HEK293T (cell line): ENCODE measurements around the gene MARCHF9.

Experiments used
- CTCF ChIA-PET: fragments of 350-600 bp; formaldehyde crosslinking; extraction: SDS; loops from one replicate; lab custom pipeline; 2021; ENCODE audit warnings: antibody characterized with exemption, inconsistent platforms; lab: Yijun Ruan, JAX
- POLR2A ChIA-PET: fragments of 350-600 bp; formaldehyde crosslinking; extraction: SDS; loops from one replicate; lab custom pipeline; 2020; ENCODE audit warnings: antibody characterized with exemption, inconsistent platforms; lab: Yijun Ruan, JAX
- DNase-seq: peaks from one replicate; pipeline ENCODE4 v3.0.0; 2012; ENCODE audit warnings: mixed read lengths; ENCODE audit errors: extremely low spot score
- ARNT ChIP-seq: fragments of 450-650 bp; IDR thresholded peaks from 2 replicates; pipeline ENCODE4 v1.6.1; 2017; ENCODE audit warnings: mild to moderate bottlenecking
- BHLHE40 ChIP-seq: fragments of 450-650 bp; IDR thresholded peaks from 2 replicates; pipeline ENCODE4 v1.6.1; 2016; ENCODE audit warnings: mild to moderate bottlenecking, moderate library complexity, borderline replicate concordance
- CTBP1 ChIP-seq: fragments of 450-650 bp; IDR thresholded peaks from 2 replicates; pipeline ENCODE4 v1.6.1; 2016; ENCODE audit warnings: borderline replicate concordance
- ELF4 ChIP-seq: fragments of 450-650 bp; IDR thresholded peaks from 2 replicates; pipeline ENCODE4 v1.6.1; 2017; ENCODE audit warnings: antibody characterized with exemption
- FOXA1 ChIP-seq: fragments of 450-650 bp; IDR thresholded peaks from 2 replicates; pipeline ENCODE4 v1.6.1; 2016; ENCODE audit warnings: mild to moderate bottlenecking
- FOXK2 ChIP-seq: fragments of 450-650 bp; IDR thresholded peaks from 2 replicates; pipeline ENCODE4 v1.6.1; 2016; ENCODE audit warnings: mild to moderate bottlenecking
- FOXM1 ChIP-seq: fragments of 450-650 bp; IDR thresholded peaks from 2 replicates; pipeline ENCODE4 v1.6.1; 2017; ENCODE audit warnings: mild to moderate bottlenecking, borderline replicate concordance
- HDGF ChIP-seq: fragments of 450-650 bp; IDR thresholded peaks from 2 replicates; pipeline ENCODE4 v1.6.1; 2017; ENCODE audit warnings: antibody characterized with exemption, borderline replicate concordance
- L3MBTL2 ChIP-seq: fragments of 450-650 bp; conservative IDR thresholded peaks from 2 replicates; pipeline ENCODE4 v1.6.1; 2016; ENCODE audit warnings: mild to moderate bottlenecking
- LEF1 ChIP-seq: fragments of 450-650 bp; IDR thresholded peaks from 2 replicates; pipeline ENCODE4 v1.6.1; 2017; ENCODE audit warnings: mild to moderate bottlenecking, borderline replicate concordance
- NFRKB ChIP-seq: fragments of 450-650 bp; IDR thresholded peaks from 2 replicates; pipeline ENCODE4 v1.6.1; 2016; ENCODE audit warnings: mild to moderate bottlenecking, moderate library complexity
- SP1 ChIP-seq: fragments of 450-650 bp; IDR thresholded peaks from 2 replicates; pipeline ENCODE4 v1.6.1; 2017
- SUZ12 ChIP-seq: fragments of 450-650 bp; IDR thresholded peaks from 2 replicates; pipeline ENCODE4 v1.6.1; 2016; ENCODE audit warnings: mild to moderate bottlenecking
- TARDBP ChIP-seq: fragments of 450-650 bp; IDR thresholded peaks from 2 replicates; pipeline ENCODE4 v1.6.1; 2016
- ZNF384 ChIP-seq: fragments of 450-650 bp; IDR thresholded peaks from 2 replicates; pipeline ENCODE4 v1.6.1; 2016
- TF ChIP-seq, protein P1 (sequence below): fragments of 450-650 bp; IDR thresholded peaks from 2 replicates; pipeline ENCODE4 v1.6.1; 2016

The MARCHF9 gene

DNA sequence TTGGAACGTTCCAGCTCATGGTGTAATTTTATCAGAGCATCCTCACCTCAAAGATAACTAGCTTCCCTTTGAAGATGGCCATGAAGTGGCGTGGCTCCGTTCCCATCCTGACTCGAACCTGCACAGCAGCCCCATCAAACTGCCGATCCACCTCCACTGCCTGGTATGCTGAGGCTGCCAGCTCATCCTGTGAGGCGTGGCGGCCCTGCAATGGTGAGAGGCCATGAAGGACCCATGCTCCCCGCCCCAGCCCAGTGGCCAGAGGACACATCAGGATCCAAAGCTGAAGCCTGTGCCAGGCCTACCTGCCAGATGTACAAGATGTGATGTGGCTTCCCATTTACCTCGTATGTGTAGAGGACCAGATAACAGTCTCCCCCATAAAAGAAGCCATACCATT lies 52.4 kb downstream of the MARCHF9 start:
- ChIA-PET POLR2A (no interaction called here), CTCF (no interaction called here)
- DNase-seq: no peak
- TF ChIP-seq ARNT: no peak
- TF ChIP-seq HDGF: no peak
- TF ChIP-seq ZNF384: no peak
- TF ChIP-seq BHLHE40: no peak
- TF ChIP-seq LEF1: no peak
- TF ChIP-seq FOXA1: no peak
- no peak for TF ChIP-seq FOXK2
- TF ChIP-seq SP1: no peak
- TF ChIP-seq, protein P1, sequence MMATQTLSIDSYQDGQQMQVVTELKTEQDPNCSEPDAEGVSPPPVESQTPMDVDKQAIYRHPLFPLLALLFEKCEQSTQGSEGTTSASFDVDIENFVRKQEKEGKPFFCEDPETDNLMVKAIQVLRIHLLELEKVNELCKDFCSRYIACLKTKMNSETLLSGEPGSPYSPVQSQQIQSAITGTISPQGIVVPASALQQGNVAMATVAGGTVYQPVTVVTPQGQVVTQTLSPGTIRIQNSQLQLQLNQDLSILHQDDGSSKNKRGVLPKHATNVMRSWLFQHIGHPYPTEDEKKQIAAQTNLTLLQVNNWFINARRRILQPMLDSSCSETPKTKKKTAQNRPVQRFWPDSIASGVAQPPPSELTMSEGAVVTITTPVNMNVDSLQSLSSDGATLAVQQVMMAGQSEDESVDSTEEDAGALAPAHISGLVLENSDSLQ: no peak
- TF ChIP-seq FOXM1: no peak

DNA sequence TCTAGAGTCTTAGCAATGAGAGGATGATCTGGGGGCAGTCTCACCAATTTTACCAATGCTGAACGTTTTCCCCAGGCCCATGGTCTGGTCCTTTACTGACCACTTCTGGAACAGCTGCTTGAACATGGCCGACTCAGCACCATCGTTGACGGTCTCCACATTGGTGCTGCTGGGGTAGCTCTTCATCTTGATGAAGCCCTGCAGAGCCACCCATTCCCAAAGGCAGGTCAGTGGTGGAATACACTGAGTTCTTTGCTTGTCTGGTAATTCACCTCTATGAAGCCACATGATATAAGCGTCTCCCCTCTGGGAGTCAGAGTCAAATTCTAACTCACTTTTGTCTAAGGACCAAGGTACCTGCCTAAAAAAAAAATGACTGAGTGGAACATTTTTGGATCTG lies 53.4 kb downstream of the MARCHF9 start:
- DNase-seq: no peak
- ChIA-PET CTCF (no interaction called here), POLR2A (no interaction called here)
- TF ChIP-seq L3MBTL2: no peak
- no peak for TF ChIP-seq FOXK2
- TF ChIP-seq CTBP1: no peak
- no peak for TF ChIP-seq TARDBP
- TF ChIP-seq FOXM1: no peak
- no peak for TF ChIP-seq LEF1
- TF ChIP-seq, protein P1: no peak
- no peak for TF ChIP-seq NFRKB
- no peak for TF ChIP-seq BHLHE40
- TF ChIP-seq SP1: no peak

DNA sequence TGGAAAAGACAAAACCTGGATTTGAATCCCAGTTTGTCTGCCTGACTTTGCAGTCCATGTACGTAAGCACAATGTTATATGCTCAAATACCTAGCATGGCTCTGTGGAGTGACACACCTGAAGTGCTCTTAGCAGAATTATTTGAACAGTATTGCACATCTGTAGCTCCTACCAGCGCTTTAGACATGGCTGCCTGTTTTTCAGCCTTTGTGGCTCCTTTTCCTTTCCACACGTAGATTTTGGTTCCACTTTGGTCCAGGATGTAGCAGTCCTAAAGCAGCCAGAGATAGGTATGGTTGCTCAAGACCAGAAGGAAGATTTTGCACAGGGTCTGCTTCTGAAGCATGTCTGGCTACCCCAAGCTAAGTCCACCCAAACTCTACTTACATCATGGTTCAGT lies 54.5 kb downstream of the MARCHF9 start:
- DNase-seq: no peak
- ChIA-PET CTCF (no interaction called here), POLR2A (no interaction called here)
- TF ChIP-seq FOXK2 (no peak), TARDBP (no peak), SP1 (no peak), ARNT (no peak), FOXA1 (no peak), ZNF384 (no peak), CTBP1 (no peak), HDGF (no peak), FOXM1 (no peak), L3MBTL2 (no peak), BHLHE40 (no peak), LEF1 (no peak), SUZ12 (no peak), NFRKB (no peak), ELF4 (no peak)
- TF ChIP-seq, protein P1: no peak
